ENCODE data around the gene TPPP2. TPM values are rescaled to one million over a fixed set of nuclear protein-coding genes. Genes with fewer than 3 reads are reported as not detected.

Gene TPPP2
- total and polyA plus RNA-seq, 9 of the 15 experiments (the other 6 are each of a cell fraction or from before 2014, with no cell fraction given): 0.18 TPM; not detected in 8

DNA sequence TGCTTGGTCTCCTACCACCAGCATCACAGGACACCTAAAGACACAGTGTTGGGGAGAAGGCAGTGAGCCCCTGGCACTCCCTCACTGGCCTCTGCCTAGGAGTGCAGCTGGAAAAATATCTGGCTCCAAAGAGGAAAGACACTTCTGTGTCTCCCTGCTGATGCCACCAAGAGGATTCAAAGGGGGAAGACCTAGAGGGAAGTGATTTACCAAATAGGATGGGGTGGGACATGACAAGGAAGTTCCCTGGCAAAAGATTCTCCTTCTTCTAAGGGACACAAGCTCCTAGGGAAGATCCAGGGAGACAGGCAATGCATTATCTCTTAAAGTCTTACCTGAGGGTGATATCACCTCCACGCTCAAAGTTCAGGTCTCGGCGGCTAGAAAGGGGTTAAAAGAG, 11.2 kb upstream of the TPPP2 start (continued):
- TF ChIP-seq, protein P1, sequence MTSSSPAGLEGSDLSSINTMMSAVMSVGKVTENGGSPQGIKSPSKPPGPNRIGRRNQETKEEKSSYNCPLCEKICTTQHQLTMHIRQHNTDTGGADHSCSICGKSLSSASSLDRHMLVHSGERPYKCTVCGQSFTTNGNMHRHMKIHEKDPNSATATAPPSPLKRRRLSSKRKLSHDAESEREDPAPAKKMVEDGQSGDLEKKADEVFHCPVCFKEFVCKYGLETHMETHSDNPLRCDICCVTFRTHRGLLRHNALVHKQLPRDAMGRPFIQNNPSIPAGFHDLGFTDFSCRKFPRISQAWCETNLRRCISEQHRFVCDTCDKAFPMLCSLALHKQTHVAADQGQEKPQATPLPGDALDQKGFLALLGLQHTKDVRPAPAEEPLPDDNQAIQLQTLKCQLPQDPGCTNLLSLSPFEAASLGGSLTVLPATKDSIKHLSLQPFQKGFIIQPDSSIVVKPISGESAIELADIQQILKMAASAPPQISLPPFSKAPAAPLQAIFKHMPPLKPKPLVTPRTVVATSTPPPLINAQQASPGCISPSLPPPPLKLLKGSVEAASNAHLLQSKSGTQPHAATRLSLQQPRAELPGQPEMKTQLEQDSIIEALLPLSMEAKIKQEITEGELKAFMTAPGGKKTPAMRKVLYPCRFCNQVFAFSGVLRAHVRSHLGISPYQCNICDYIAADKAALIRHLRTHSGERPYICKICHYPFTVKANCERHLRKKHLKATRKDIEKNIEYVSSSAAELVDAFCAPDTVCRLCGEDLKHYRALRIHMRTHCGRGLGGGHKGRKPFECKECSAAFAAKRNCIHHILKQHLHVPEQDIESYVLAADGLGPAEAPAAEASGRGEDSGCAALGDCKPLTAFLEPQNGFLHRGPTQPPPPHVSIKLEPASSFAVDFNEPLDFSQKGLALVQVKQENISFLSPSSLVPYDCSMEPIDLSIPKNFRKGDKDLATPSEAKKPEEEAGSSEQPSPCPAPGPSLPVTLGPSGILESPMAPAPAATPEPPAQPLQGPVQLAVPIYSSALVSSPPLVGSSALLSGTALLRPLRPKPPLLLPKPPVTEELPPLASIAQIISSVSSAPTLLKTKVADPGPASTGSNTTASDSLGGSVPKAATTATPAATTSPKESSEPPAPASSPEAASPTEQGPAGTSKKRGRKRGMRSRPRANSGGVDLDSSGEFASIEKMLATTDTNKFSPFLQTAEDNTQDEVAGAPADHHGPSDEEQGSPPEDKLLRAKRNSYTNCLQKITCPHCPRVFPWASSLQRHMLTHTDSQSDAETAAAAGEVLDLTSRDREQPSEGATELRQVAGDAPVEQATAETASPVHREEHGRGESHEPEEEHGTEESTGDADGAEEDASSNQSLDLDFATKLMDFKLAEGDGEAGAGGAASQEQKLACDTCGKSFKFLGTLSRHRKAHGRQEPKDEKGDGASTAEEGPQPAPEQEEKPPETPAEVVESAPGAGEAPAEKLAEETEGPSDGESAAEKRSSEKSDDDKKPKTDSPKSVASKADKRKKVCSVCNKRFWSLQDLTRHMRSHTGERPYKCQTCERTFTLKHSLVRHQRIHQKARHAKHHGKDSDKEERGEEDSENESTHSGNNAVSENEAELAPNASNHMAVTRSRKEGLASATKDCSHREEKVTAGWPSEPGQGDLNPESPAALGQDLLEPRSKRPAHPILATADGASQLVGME (CRISPR knock-in tag; IDR thresholded peaks at IDR 0.05): no peak
- TF ChIP-seq KLF10 (CRISPR knock-in tag; IDR thresholded peaks at IDR 0.05) (no peak), TFAM (CRISPR knock-in tag; conservative IDR thresholded peaks at IDR 0.05) (no peak), ZNF280B (CRISPR knock-in tag; IDR thresholded peaks at IDR 0.05) (no peak)

Measured in K562 (cell line).